ENCODE data around the gene BABAM2. TPM values are rescaled to one million over a fixed set of nuclear protein-coding genes. Genes with fewer than 3 reads are reported as not detected.

BABAM2 gene
- total and polyA plus RNA-seq, 4 donors = 9.9 to 17.0 (median 13.9) TPM

DNA sequence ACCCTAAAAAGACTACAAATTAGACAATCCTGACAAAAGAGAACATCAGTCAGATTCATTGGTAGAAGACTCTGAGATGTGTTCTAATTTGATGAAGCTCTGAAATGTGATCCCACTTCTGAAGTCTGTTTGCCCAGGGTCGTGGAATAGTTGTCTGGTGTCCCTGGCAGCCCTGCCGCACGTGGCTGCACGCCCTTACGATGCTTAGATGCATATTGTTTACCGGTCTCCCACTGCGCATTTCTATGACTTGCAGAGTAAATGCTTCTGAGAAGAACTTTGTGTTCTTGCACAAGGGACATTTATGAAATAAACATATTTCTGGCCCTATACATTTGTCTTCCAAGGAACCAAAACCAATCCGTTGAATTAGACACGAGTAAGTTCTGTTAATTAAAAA, 243.2 kb downstream of the BABAM2 start:
- WGBS = 70% methylated on average over 9 of the region's 9 CpGs

DNA sequence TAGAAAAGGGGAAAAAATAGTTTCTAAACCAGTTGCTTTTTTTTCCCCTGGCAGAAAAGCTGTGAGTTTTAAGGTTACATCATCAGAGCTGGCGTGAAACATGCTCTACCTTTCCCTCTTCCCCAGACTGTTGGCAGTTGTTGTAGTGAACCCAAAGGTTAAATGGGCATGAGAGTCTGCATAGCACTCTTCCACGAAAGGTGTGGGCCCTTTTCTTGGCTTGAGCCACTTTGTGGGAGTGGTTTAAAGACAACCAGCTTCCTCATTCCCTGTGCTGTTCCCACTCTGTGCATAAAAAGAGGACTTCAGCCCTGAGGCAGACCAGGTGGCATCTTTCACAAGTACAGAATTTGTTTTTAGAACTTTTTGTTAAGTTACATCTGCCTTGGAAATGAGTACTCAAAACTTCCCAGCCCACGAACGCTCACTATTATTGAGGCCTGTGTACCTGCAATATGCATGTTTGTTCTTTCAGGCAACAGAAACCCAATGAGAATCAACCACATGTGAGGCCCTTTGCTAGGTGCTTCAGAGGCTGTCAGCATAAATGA, 243.8 kb downstream of the BABAM2 start:
- no peaks in the 10 kb centered on the region for H3K9me3 ChIP-seq (ENCODE audit: control insufficient read depth in 4 of 4, low read length in 3 of 4)
- no peaks in the 10 kb centered on the region for H3K27me3 ChIP-seq (ENCODE audit: control insufficient read depth in 4 of 4, insufficient read depth in 4 of 4, low read length in 3 of 4)
- TF ChIP-seq EGR1 (IDR thresholded peaks at IDR 0.05; ENCODE audit: low read depth in 2 of 2) (peak; percentile 21 to 89), HNF4G (IDR thresholded peaks at IDR 0.05) (peak; percentile 88), GABPA (IDR thresholded peaks at IDR 0.05 in 1 of 2, conservative IDR thresholded peaks at IDR 0.05 in 1 of 2) (peak in 1 of 2 donors; percentile 64), YY1 (IDR thresholded peaks at IDR 0.05) (peak; percentile 81), HNF4A (conservative IDR thresholded peaks at IDR 0.05) (peak; percentile 93 to 94), NR2F2 (IDR thresholded peaks at IDR 0.05) (peak; percentile 83), JUND (IDR thresholded peaks at IDR 0.05) (peak; percentile 81 to 85), TAF1 (conservative IDR thresholded peaks at IDR 0.05) (no peak), SP1 (IDR thresholded peaks at IDR 0.05) (peak; percentile 93), RXRA (IDR thresholded peaks at IDR 0.05) (peak; percentile 96), FOXA1 (IDR thresholded peaks at IDR 0.05) (peak; percentile 76), FOXA2 (IDR thresholded peaks at IDR 0.05) (no peak), RAD21 (IDR thresholded peaks at IDR 0.05) (peak; percentile 71 to 73)
- TF ChIP-seq, protein P1, sequence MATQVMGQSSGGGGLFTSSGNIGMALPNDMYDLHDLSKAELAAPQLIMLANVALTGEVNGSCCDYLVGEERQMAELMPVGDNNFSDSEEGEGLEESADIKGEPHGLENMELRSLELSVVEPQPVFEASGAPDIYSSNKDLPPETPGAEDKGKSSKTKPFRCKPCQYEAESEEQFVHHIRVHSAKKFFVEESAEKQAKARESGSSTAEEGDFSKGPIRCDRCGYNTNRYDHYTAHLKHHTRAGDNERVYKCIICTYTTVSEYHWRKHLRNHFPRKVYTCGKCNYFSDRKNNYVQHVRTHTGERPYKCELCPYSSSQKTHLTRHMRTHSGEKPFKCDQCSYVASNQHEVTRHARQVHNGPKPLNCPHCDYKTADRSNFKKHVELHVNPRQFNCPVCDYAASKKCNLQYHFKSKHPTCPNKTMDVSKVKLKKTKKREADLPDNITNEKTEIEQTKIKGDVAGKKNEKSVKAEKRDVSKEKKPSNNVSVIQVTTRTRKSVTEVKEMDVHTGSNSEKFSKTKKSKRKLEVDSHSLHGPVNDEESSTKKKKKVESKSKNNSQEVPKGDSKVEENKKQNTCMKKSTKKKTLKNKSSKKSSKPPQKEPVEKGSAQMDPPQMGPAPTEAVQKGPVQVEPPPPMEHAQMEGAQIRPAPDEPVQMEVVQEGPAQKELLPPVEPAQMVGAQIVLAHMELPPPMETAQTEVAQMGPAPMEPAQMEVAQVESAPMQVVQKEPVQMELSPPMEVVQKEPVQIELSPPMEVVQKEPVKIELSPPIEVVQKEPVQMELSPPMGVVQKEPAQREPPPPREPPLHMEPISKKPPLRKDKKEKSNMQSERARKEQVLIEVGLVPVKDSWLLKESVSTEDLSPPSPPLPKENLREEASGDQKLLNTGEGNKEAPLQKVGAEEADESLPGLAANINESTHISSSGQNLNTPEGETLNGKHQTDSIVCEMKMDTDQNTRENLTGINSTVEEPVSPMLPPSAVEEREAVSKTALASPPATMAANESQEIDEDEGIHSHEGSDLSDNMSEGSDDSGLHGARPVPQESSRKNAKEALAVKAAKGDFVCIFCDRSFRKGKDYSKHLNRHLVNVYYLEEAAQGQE (IDR thresholded peaks at IDR 0.05) = peak; percentile 71
- TF ChIP-seq, protein P2, sequence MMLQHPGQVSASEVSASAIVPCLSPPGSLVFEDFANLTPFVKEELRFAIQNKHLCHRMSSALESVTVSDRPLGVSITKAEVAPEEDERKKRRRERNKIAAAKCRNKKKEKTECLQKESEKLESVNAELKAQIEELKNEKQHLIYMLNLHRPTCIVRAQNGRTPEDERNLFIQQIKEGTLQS (IDR thresholded peaks at IDR 0.05) = peak; percentile 96
- TF ChIP-seq, protein P3, sequence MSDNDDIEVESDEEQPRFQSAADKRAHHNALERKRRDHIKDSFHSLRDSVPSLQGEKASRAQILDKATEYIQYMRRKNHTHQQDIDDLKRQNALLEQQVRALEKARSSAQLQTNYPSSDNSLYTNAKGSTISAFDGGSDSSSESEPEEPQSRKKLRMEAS (IDR thresholded peaks at IDR 0.05) = peak; percentile 96
- TF ChIP-seq, protein P4, sequence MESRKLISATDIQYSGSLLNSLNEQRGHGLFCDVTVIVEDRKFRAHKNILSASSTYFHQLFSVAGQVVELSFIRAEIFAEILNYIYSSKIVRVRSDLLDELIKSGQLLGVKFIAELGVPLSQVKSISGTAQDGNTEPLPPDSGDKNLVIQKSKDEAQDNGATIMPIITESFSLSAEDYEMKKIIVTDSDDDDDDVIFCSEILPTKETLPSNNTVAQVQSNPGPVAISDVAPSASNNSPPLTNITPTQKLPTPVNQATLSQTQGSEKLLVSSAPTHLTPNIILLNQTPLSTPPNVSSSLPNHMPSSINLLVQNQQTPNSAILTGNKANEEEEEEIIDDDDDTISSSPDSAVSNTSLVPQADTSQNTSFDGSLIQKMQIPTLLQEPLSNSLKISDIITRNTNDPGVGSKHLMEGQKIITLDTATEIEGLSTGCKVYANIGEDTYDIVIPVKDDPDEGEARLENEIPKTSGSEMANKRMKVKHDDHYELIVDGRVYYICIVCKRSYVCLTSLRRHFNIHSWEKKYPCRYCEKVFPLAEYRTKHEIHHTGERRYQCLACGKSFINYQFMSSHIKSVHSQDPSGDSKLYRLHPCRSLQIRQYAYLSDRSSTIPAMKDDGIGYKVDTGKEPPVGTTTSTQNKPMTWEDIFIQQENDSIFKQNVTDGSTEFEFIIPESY (IDR thresholded peaks at IDR 0.05) = peak; percentile 83
- TF ChIP-seq, protein P5, sequence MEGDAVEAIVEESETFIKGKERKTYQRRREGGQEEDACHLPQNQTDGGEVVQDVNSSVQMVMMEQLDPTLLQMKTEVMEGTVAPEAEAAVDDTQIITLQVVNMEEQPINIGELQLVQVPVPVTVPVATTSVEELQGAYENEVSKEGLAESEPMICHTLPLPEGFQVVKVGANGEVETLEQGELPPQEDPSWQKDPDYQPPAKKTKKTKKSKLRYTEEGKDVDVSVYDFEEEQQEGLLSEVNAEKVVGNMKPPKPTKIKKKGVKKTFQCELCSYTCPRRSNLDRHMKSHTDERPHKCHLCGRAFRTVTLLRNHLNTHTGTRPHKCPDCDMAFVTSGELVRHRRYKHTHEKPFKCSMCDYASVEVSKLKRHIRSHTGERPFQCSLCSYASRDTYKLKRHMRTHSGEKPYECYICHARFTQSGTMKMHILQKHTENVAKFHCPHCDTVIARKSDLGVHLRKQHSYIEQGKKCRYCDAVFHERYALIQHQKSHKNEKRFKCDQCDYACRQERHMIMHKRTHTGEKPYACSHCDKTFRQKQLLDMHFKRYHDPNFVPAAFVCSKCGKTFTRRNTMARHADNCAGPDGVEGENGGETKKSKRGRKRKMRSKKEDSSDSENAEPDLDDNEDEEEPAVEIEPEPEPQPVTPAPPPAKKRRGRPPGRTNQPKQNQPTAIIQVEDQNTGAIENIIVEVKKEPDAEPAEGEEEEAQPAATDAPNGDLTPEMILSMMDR (IDR thresholded peaks at IDR 0.05; ENCODE audit: low read depth, low read length, missing input control) = no peak
- no peak for DNase-seq (ENCODE audit: low spot score)
- no peak overlapping the region for H3K4me3 ChIP-seq (ENCODE audit: low read depth in 1 of 3, low read length in 3 of 3)
- H3K27ac ChIP-seq (ENCODE audit: low read depth in 1 of 2, low read length in 2 of 2) = peak overlapping the region; percentile 68 to 82
- peaks cover 0 to 2% (median 0%) of the 10 kb centered on the region in 4 donors for H3K36me3 ChIP-seq (ENCODE audit: control insufficient read depth in 4 of 4, insufficient read depth in 3 of 4, low read depth in 1 of 4, low read length in 3 of 4)
- peak overlapping the region in 1 of 2 donors; percentile 10 for H3K9ac ChIP-seq (ENCODE audit: low read depth in 1 of 2, low read length in 2 of 2)
- WGBS = 23% methylated on average over 4 of the region's 4 CpGs
- peaks cover 1 to 13% (median 8%) of the 10 kb centered on the region in 4 donors for H3K4me1 ChIP-seq (ENCODE audit: control insufficient read depth in 4 of 4, insufficient read depth in 4 of 4, low read length in 3 of 4)

More for the DNA sequence above, 243.2 kb downstream of the BABAM2 start:
- H3K27me3 ChIP-seq (ENCODE audit: control insufficient read depth in 4 of 4, insufficient read depth in 4 of 4, low read length in 3 of 4) = no peaks in the 10 kb centered on the region
- H3K4me3 ChIP-seq (ENCODE audit: low read depth in 1 of 3, low read length in 3 of 3) = no peak overlapping the region
- DNase-seq (ENCODE audit: low spot score) = no peak
- peaks cover 1 to 13% (median 8%) of the 10 kb centered on the region in 4 donors for H3K4me1 ChIP-seq (ENCODE audit: control insufficient read depth in 4 of 4, insufficient read depth in 4 of 4, low read length in 3 of 4)
- no peaks in the 10 kb centered on the region for H3K9me3 ChIP-seq (ENCODE audit: control insufficient read depth in 4 of 4, low read length in 3 of 4)
- H3K36me3 ChIP-seq (ENCODE audit: control insufficient read depth in 4 of 4, insufficient read depth in 3 of 4, low read depth in 1 of 4, low read length in 3 of 4) = peaks cover 0 to 2% (median 0%) of the 10 kb centered on the region in 4 donors
- no peak for TF ChIP-seq TAF1 (conservative IDR thresholded peaks at IDR 0.05)
- TF ChIP-seq SP1 (IDR thresholded peaks at IDR 0.05) = no peak
- no peak for TF ChIP-seq RAD21 (IDR thresholded peaks at IDR 0.05)
- no peak for TF ChIP-seq HNF4G (IDR thresholded peaks at IDR 0.05)
- no peak for TF ChIP-seq YY1 (IDR thresholded peaks at IDR 0.05)
- TF ChIP-seq, protein P3 (IDR thresholded peaks at IDR 0.05) = no peak
- TF ChIP-seq HNF4A (conservative IDR thresholded peaks at IDR 0.05) = no peak
- no peak for TF ChIP-seq RXRA (IDR thresholded peaks at IDR 0.05)
- TF ChIP-seq FOXA1 (IDR thresholded peaks at IDR 0.05) = no peak
- TF ChIP-seq, protein P5 (IDR thresholded peaks at IDR 0.05; ENCODE audit: low read depth, low read length, missing input control) = no peak
- TF ChIP-seq NR2F2 (IDR thresholded peaks at IDR 0.05) = no peak
- no peak for TF ChIP-seq JUND (IDR thresholded peaks at IDR 0.05)
- H3K9ac ChIP-seq (ENCODE audit: low read depth in 1 of 2, low read length in 2 of 2) = no peak overlapping the region
- H3K27ac ChIP-seq (ENCODE audit: low read depth in 1 of 2, low read length in 2 of 2) = peak overlapping the region in 1 of 2 donors; percentile 38

Data from liver (tissue), 9 donors.